Trophoblast cell (in vitro differentiated cells and primary cell): ENCODE results near the gene SERPINB1.

ENCODE experiments used
- DNase-seq, 2 donors: peaks; one replicate each; pipeline ENCODE4 v3.0.0-alpha.2; 2016
- H2AFZ ChIP-seq: 2 replicates; pipeline ENCODE4 v1.6.1; 2013; ENCODE audit warnings: low read length, moderate library complexity, mild to moderate bottlenecking; ENCODE audit not compliant: insufficient read depth, poor library complexity
- H2AK5ac ChIP-seq: 2 replicates; pipeline ENCODE4 v1.6.1; 2013; ENCODE audit warnings: mild to moderate bottlenecking, low read length
- H2BK120ac ChIP-seq: 2 replicates; pipeline ENCODE4 v1.6.1; 2013; ENCODE audit warnings: low read length, mild to moderate bottlenecking, moderate library complexity; ENCODE audit not compliant: insufficient read depth, poor library complexity
- H2BK12ac ChIP-seq: 2 replicates; pipeline ENCODE4 v1.6.1; 2013; ENCODE audit warnings: mild to moderate bottlenecking, low read length, moderate library complexity
- H2BK5ac ChIP-seq: 2 replicates; pipeline ENCODE4 v1.6.1; 2013; ENCODE audit warnings: low read length, low read depth, moderate library complexity, mild to moderate bottlenecking; ENCODE audit not compliant: poor library complexity
- H3K14ac ChIP-seq: 2 replicates; pipeline ENCODE4 v1.6.1; 2013; ENCODE audit warnings: mild to moderate bottlenecking, low read length
- H3K18ac ChIP-seq: 2 replicates; pipeline ENCODE4 v1.6.1; 2013; ENCODE audit warnings: mild to moderate bottlenecking, low read length
- H3K23ac ChIP-seq: 2 replicates; pipeline ENCODE4 v1.6.1; 2013; ENCODE audit warnings: low read length
- H3K27ac ChIP-seq: 2 replicates; pipeline ENCODE4 v1.5.1; 2013; ENCODE audit warnings: low read depth, mild to moderate bottlenecking, inconsistent platforms, low read length, moderate library complexity
- H3K27me3 ChIP-seq: 2 replicates; pipeline ENCODE4 v1.6.1; 2013; ENCODE audit warnings: inconsistent platforms, mild to moderate bottlenecking, low read length, moderate library complexity; ENCODE audit not compliant: insufficient read depth
- H3K36me3 ChIP-seq, 2 experiments: 1 replicate in 1 of 2; 2 replicates in 1 of 2; pipeline ENCODE4 v1.6.1; 2013; ENCODE audit warnings: low read length in 2 of 2, mild to moderate bottlenecking in 2 of 2, moderate library complexity in 1 of 2; ENCODE audit not compliant: insufficient read depth in 2 of 2, control insufficient read depth in 1 of 2
- H3K4ac ChIP-seq: 2 replicates; pipeline ENCODE4 v1.6.1; 2013; ENCODE audit warnings: low read depth, mild to moderate bottlenecking, low read length, moderate library complexity
- H3K4me1 ChIP-seq, 2 experiments: 1 replicate in 1 of 2; 2 replicates in 1 of 2; pipeline ENCODE4 v1.6.1; 2013; ENCODE audit warnings: low read length in 2 of 2, mild to moderate bottlenecking in 2 of 2, moderate library complexity in 1 of 2; ENCODE audit not compliant: insufficient read depth in 2 of 2, control insufficient read depth in 1 of 2
- H3K4me2 ChIP-seq: 2 replicates; pipeline ENCODE4 v1.6.1; 2013; ENCODE audit warnings: inconsistent platforms, mild to moderate bottlenecking, low read length, moderate library complexity
- H3K4me3 ChIP-seq: 2 replicates; pipeline ENCODE4 v1.5.1; 2013; ENCODE audit warnings: mild to moderate bottlenecking, low read depth, low read length, inconsistent platforms
- H3K79me1 ChIP-seq: one replicate; pipeline ENCODE4 v1.6.1; 2013; ENCODE audit warnings: low read length
- H3K79me2 ChIP-seq: 2 replicates; pipeline ENCODE4 v1.6.1; 2013; ENCODE audit warnings: low read length, mild to moderate bottlenecking; ENCODE audit not compliant: control insufficient read depth, insufficient read depth, poor library complexity
- H3K9ac ChIP-seq: 2 replicates; pipeline ENCODE4 v1.6.1; 2013; ENCODE audit warnings: mild to moderate bottlenecking, low read length
- H3K9me3 ChIP-seq: 2 replicates; pipeline ENCODE4 v1.6.1; 2013; ENCODE audit warnings: low read depth, mild to moderate bottlenecking, control low read depth, inconsistent platforms, low read length; ENCODE audit not compliant: insufficient read depth
- H4K12ac ChIP-seq: 2 replicates; pipeline ENCODE4 v1.6.1; 2013; ENCODE audit warnings: low read depth, mild to moderate bottlenecking, low read length, moderate library complexity
- H4K8ac ChIP-seq: 2 replicates; pipeline ENCODE4 v1.6.1; 2013; ENCODE audit warnings: low read depth, mild to moderate bottlenecking, low read length, moderate library complexity
- H4K91ac ChIP-seq: one replicate; pipeline ENCODE4 v1.6.1; 2013; ENCODE audit warnings: low read depth, mild to moderate bottlenecking, low read length, moderate library complexity
- WGBS: extraction: QIAGEN DNeasy Blood & Tissue Kit; methylation state at CpG from one replicate; pipeline ENCODE4 v1.1.7; 2013; ENCODE audit warnings: missing lambda C conversion rate; ENCODE audit not compliant: insufficient read length, insufficient coverage; ENCODE audit errors: extremely low coverage; 5-methylcytosine and 5-hydroxymethylcytosine counted together

Gene SERPINB1

DNA sequence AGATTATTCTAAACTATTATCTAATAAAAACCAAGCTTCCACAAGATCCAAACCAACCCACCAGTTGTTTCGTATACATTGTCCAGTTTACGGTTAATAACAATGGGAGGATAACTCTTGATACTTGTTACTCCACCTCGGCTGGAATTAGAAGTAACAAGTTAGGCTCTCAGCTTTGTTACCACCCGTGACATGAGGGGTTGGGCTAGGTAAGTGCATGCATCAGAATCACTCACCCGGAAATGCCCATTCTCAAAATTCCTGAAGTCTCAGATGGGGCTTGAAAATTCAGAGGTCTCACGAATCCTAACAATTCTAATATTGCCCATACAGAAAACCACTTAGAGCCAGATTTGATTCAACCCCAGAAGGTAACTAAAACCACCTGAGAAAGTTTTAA, 27.0 kb upstream of the SERPINB1 start:
- no peak overlapping the region for H2AFZ ChIP-seq
- DNase-seq: peak in 1 of 2 donors; percentile 17
- no peaks in the 10 kb centered on the region for H3K9me3 ChIP-seq
- no peak overlapping the region for H3K23ac ChIP-seq
- H3K79me1 ChIP-seq: no peaks in the 10 kb centered on the region
- H2BK5ac ChIP-seq: no peak overlapping the region
- no peak overlapping the region for H2BK120ac ChIP-seq
- H3K27ac ChIP-seq: no peak overlapping the region
- H3K4me1 ChIP-seq: peaks cover 2 to 5% of the 10 kb centered on the region in 2 experiments
- no CpG with 5 or more reads among the region's 6 CpGs for WGBS
- H3K4me3 ChIP-seq: no peak overlapping the region
- no peak overlapping the region for H3K9ac ChIP-seq
- no peak overlapping the region for H2BK12ac ChIP-seq
- H3K27me3 ChIP-seq: no peaks in the 10 kb centered on the region
- no peak overlapping the region for H4K8ac ChIP-seq
- H3K79me2 ChIP-seq: no peaks in the 10 kb centered on the region
- no peak overlapping the region for H2AK5ac ChIP-seq
- no peaks in the 10 kb centered on the region for H3K36me3 ChIP-seq
- H4K91ac ChIP-seq: no peak overlapping the region
- H3K4ac ChIP-seq: no peak overlapping the region
- H4K12ac ChIP-seq: no peak overlapping the region
- no peak overlapping the region for H3K14ac ChIP-seq
- H3K4me2 ChIP-seq: no peak overlapping the region
- H3K18ac ChIP-seq: no peak overlapping the region

GRCh38 chr6:2866171-2866846, 24.6 kb upstream of the SERPINB1 start:
- Histone ChIP-seq H4K8ac (no peak overlapping the region), H2BK5ac (no peak overlapping the region), H3K4me2 (no peak overlapping the region), H3K79me2 (no peaks in the 10 kb centered on the region), H3K36me3 (no peaks in the 10 kb centered on the region), H3K9ac (no peak overlapping the region), H3K4me3 (no peak overlapping the region), H4K91ac (no peak overlapping the region), H3K14ac (no peak overlapping the region), H3K4ac (no peak overlapping the region), H3K79me1 (no peaks in the 10 kb centered on the region), H2BK120ac (no peak overlapping the region), H3K27ac (no peak overlapping the region), H2AFZ (no peak overlapping the region), H4K12ac (no peak overlapping the region), H3K27me3 (no peaks in the 10 kb centered on the region), H2AK5ac (no peak overlapping the region), H3K9me3 (no peaks in the 10 kb centered on the region), H2BK12ac (no peak overlapping the region), H3K23ac (no peak overlapping the region), H3K4me1 (peaks cover 3 to 7% of the 10 kb centered on the region in 2 experiments), H3K18ac (no peak overlapping the region)
- peak in 1 of 2 donors; percentile 35 for DNase-seq
- no CpG with 5 or more reads among the region's 8 CpGs for WGBS

GRCh38 chr6:2865694-2866151, 24.1 kb upstream of the SERPINB1 start:
- H3K4me3 ChIP-seq: no peak overlapping the region

GRCh38 chr6:2865270-2865669, 23.6 kb upstream of the SERPINB1 start:
- 100% methylated on average over 2 of the region's 7 CpGs for WGBS
- H4K8ac ChIP-seq: no peak overlapping the region

More at GRCh38 chr6:2865694-2866151, 24.1 kb upstream of the SERPINB1 start:
- Histone ChIP-seq H3K18ac (no peak overlapping the region), H3K14ac (no peak overlapping the region), H3K27ac (no peak overlapping the region), H3K4me2 (no peak overlapping the region), H3K4me1 (peaks cover 3 to 7% of the 10 kb centered on the region in 2 experiments), H3K79me1 (no peaks in the 10 kb centered on the region), H4K8ac (no peak overlapping the region), H2AK5ac (no peak overlapping the region), H3K36me3 (no peaks in the 10 kb centered on the region), H4K91ac (no peak overlapping the region), H2BK5ac (no peak overlapping the region), H3K23ac (no peak overlapping the region), H2BK12ac (no peak overlapping the region), H2AFZ (no peak overlapping the region), H3K27me3 (no peaks in the 10 kb centered on the region), H3K4ac (no peak overlapping the region), H4K12ac (no peak overlapping the region), H3K9ac (no peak overlapping the region), H3K9me3 (no peaks in the 10 kb centered on the region), H2BK120ac (no peak overlapping the region), H3K79me2 (no peaks in the 10 kb centered on the region)
- peak in 1 of 2 donors; percentile 47 for DNase-seq
- no CpG with 5 or more reads among the region's 4 CpGs for WGBS

More at GRCh38 chr6:2865270-2865669, 23.6 kb upstream of the SERPINB1 start:
- Histone ChIP-seq H3K4me2 (no peak overlapping the region), H3K9ac (no peak overlapping the region), H3K4ac (no peak overlapping the region), H2BK12ac (no peak overlapping the region), H2BK5ac (no peak overlapping the region), H3K27ac (no peak overlapping the region), H3K79me2 (no peaks in the 10 kb centered on the region), H2BK120ac (no peak overlapping the region), H3K79me1 (no peaks in the 10 kb centered on the region), H3K23ac (no peak overlapping the region), H2AK5ac (no peak overlapping the region), H4K91ac (no peak overlapping the region), H3K27me3 (no peaks in the 10 kb centered on the region), H2AFZ (no peak overlapping the region), H3K36me3 (no peaks in the 10 kb centered on the region), H3K14ac (no peak overlapping the region), H4K12ac (no peak overlapping the region), H3K9me3 (no peaks in the 10 kb centered on the region), H3K4me3 (no peak overlapping the region), H3K4me1 (peaks cover 3 to 7% of the 10 kb centered on the region in 2 experiments), H3K18ac (no peak overlapping the region)
- DNase-seq: no peak
